Smooth muscle cell (in vitro differentiated cells): ENCODE measurements around the gene ZSCAN5C. TPM values are rescaled to one million over a fixed set of nuclear protein-coding genes. Genes with fewer than 3 reads are reported as not detected.
"Not testable (repeated sequence)": the region's sequence is repeated elsewhere in the genome, so short reads cannot be mapped to it uniquely, and the experiment has no call there.

Experiments used
- DNase-seq: peaks from one replicate; lab custom pipeline; 2025; ENCODE audit not compliant: unreplicated experiment; lab: John Stamatoyannopoulos, UW
- H2AFZ ChIP-seq: fragments of 200-600 bp; sonication (generic); 2 replicates; pipeline ENCODE4 v1.6.0; 2016; ENCODE audit warnings: antibody characterized with exemption, low read depth, mild to moderate bottlenecking
- H3F3A ChIP-seq: fragments of 200-600 bp; sonication (generic); 2 replicates; pipeline ENCODE4 v1.6.0; 2017; ENCODE audit warnings: antibody characterized with exemption, low read depth
- H3K27ac ChIP-seq: fragments of 200-600 bp; sonication (generic); 2 replicates; pipeline ENCODE4 v1.5.1; 2016; ENCODE audit warnings: low read depth, mild to moderate bottlenecking
- H3K27me3 ChIP-seq: fragments of 200-600 bp; sonication (generic); 2 replicates; pipeline ENCODE4 v1.6.1; 2016; ENCODE audit warnings: low read depth, mild to moderate bottlenecking
- H3K36me3 ChIP-seq: fragments of 200-600 bp; sonication (generic); 2 replicates; pipeline ENCODE4 v1.5.1; 2016; ENCODE audit warnings: low read depth
- H3K4me1 ChIP-seq: fragments of 200-600 bp; sonication (generic); 2 replicates; pipeline ENCODE4 v1.5.1; 2016; ENCODE audit warnings: low read depth
- H3K4me2 ChIP-seq: fragments of 200-600 bp; sonication (generic); 2 replicates; pipeline ENCODE4 v1.6.0; 2016; ENCODE audit warnings: mild to moderate bottlenecking
- H3K4me3 ChIP-seq: fragments of 200-600 bp; sonication (generic); 2 replicates; pipeline ENCODE4 v1.5.1; 2016; ENCODE audit warnings: mild to moderate bottlenecking
- H3K79me2 ChIP-seq: fragments of 200-600 bp; sonication (generic); 2 replicates; pipeline ENCODE4 v1.6.0; 2016; ENCODE audit warnings: low read depth, mild to moderate bottlenecking
- H3K9ac ChIP-seq: fragments of 200-600 bp; sonication (generic); 2 replicates; pipeline ENCODE4 v1.6.0; 2016; ENCODE audit warnings: low read depth
- H3K9me3 ChIP-seq: fragments of 200-600 bp; sonication (generic); replicated peaks from 2 replicates; pipeline ENCODE4 v1.5.1; 2016; ENCODE audit warnings: low read depth
- H4K20me1 ChIP-seq: fragments of 200-600 bp; sonication (generic); 2 replicates; pipeline ENCODE4 v1.6.0; 2016; ENCODE audit warnings: low read depth
- CTCF ChIP-seq: fragments of 200-600 bp; sonication (generic); IDR thresholded peaks from 2 replicates; pipeline ENCODE4 v1.5.1; 2017; ENCODE audit warnings: borderline replicate concordance, mild to moderate bottlenecking, antibody characterized with exemption; ENCODE audit not compliant: insufficient read depth, poor library complexity, severe bottlenecking
- WGBS: methylation state at CpG from one replicate; pipeline ENCODE4 v1.1.7; 2016; ENCODE audit warnings: low lambda C conversion rate; 5-methylcytosine and 5-hydroxymethylcytosine counted together
- polyA plus RNA-seq: library from polyadenylated mRNA; unstranded; fragments of >200 nt; fragmentation: Nextera tagmentation; extraction: Ambion mirVana; gene quantifications from 2 replicates; pipeline ENCODE4 v1.2.1, GENCODE V29; 2016
- total RNA-seq: library from RNA; depleted of rRNA; stranded (reverse); fragments of >200 nt; gene quantifications from 2 replicates; pipeline ENCODE4 v1.2.3, GENCODE V29; 2014

The ZSCAN5C gene
- total and polyA plus RNA-seq, 2 experiments from 2014 or later, result not detected

- no peaks in the 10 kb centered on the region for H3F3A ChIP-seq
- TF ChIP-seq CTCF, result no peak
- H3K27ac ChIP-seq, result no peak overlapping the region
- H3K36me3 ChIP-seq, result no peaks in the 10 kb centered on the region
- H3K27me3 ChIP-seq, result no peaks in the 10 kb centered on the region
- 91% methylated on average over 12 of the region's 12 CpGs for WGBS
- DNase-seq, result no peak
- no peaks in the 10 kb centered on the region for H3K79me2 ChIP-seq
- no peak overlapping the region for H3K4me3 ChIP-seq
- no peak overlapping the region for H3K9ac ChIP-seq
- no peak overlapping the region for H3K4me2 ChIP-seq
- H3K9me3 ChIP-seq, result no peaks in the 10 kb centered on the region
- no peak overlapping the region for H2AFZ ChIP-seq
- H4K20me1 ChIP-seq, result no peaks in the 10 kb centered on the region
- no peaks in the 10 kb centered on the region for H3K4me1 ChIP-seq
These were observed 8.0 kb upstream of the ZSCAN5C start for GRCh38 chr19:56193981-56194640.

DNA sequence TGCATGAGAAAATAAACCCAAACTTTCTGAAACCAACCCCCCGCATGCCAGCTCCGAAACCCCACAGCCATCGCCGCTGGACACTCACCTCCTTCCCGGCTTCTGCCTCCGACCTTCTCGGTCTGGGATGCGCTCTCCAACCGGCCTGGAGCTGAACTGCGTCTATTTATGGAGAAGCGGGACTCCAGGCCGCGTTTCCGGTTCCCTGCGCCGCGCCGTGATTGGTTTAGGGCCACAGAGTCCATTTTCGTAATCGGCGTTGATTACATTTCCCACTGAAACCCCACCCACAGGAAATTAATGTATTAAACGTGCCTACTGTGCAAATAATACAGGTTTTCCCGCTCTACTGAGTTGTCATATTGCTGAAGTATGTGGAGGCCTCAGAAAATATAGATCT lies 4.4 kb upstream of the ZSCAN5C start, which contains the start of gene ZSCAN5B:
TSS of gene ZSCAN5B (minus strand) at position 138 of the 400 bp plus-strand sequence. CDS start 4,731 bp downstream, outside the sequence.
- not testable (repeated sequence) for H3K36me3 ChIP-seq, H3K27me3 ChIP-seq, H4K20me1 ChIP-seq, H3K9me3 ChIP-seq, H3F3A ChIP-seq, H3K27ac ChIP-seq, H2AFZ ChIP-seq, DNase-seq, H3K4me3 ChIP-seq, H3K4me1 ChIP-seq, H3K79me2 ChIP-seq, H3K9ac ChIP-seq, H3K4me2 ChIP-seq
- 86% methylated on average over 22 of the region's 23 CpGs for WGBS

- no peak overlapping the region for H2AFZ ChIP-seq
- no peaks in the 10 kb centered on the region for H3K4me1 ChIP-seq
- no peaks in the 10 kb centered on the region for H3F3A ChIP-seq
- no peak overlapping the region for H3K4me2 ChIP-seq
- no peak for DNase-seq
- no peak for TF ChIP-seq CTCF
- H3K9ac ChIP-seq, result no peak overlapping the region
- H3K9me3 ChIP-seq, result no peaks in the 10 kb centered on the region
- H3K36me3 ChIP-seq, result no peaks in the 10 kb centered on the region
- no peak overlapping the region for H3K27ac ChIP-seq
- no peak overlapping the region for H3K4me3 ChIP-seq
- no peaks in the 10 kb centered on the region for H4K20me1 ChIP-seq
- H3K79me2 ChIP-seq, result no peaks in the 10 kb centered on the region
- 76% methylated on average over 6 of the region's 7 CpGs for WGBS
- no peaks in the 10 kb centered on the region for H3K27me3 ChIP-seq
These were observed 2.4 kb upstream of the ZSCAN5C start for GRCh38 chr19:56199687-56200086.

DNA sequence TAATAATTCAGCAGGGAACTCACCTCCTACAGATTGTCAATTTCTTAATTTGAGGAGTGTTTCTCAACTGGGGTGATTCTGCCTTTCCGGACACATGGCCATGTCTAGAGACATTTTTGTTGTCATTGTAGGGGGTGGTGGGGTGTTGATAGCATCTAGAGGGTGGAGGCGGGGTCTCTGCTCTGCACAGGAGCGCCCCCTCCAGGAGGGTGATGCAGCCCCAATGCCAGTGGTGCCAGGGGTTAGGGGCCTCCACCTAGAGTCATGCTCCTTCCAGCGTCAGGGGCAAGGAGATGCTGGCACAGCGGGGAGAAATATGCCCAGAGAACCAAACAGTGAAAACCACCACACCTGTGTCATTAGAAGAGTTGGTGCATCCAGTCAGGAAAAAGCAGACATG lies 5.5 kb downstream of the ZSCAN5C start:
- H3K4me3 ChIP-seq, DNase-seq, H3K4me2 ChIP-seq, H3K27me3 ChIP-seq, H3K9ac ChIP-seq, H3K27ac ChIP-seq, H4K20me1 ChIP-seq, H3K4me1 ChIP-seq, H3K79me2 ChIP-seq, H3K9me3 ChIP-seq, H2AFZ ChIP-seq, H3F3A ChIP-seq, H3K36me3 ChIP-seq: not testable (repeated sequence)
- 76% methylated on average over 5 of the region's 5 CpGs for WGBS
